Gastroesophageal sphincter (tissue), 4 donors: ENCODE measurements around the gene NRXN3. TPM values are rescaled to one million over a fixed set of nuclear protein-coding genes. Genes with fewer than 3 reads are reported as not detected.

ENCODE experiments used
- ATAC-seq: fragments of 150-250 bp; one replicate; pipeline ENCODE4 v1.9.1; 2016; ENCODE audit warnings: mild to moderate bottlenecking, moderate library complexity
- H3K27ac ChIP-seq, 4 donors: fragments of 200-600 bp; sonication (generic) in 3 of 4; 1 replicate in 3 of 4; 2 replicates in 1 of 4; pipeline ENCODE4 v1.5.1; 2016 to 2019
- H3K27me3 ChIP-seq: fragments of 200-600 bp; sonication (generic); one replicate; pipeline ENCODE4 v1.5.1; 2019
- H3K36me3 ChIP-seq, 2 donors: fragments of 200-600 bp; sonication (generic); one replicate each; pipeline ENCODE4 v1.5.1; 2019; ENCODE audit warnings: control low read depth in 1 of 2
- H3K4me1 ChIP-seq, 3 donors: fragments of 200-600 bp; sonication (generic); 1 replicate in 2 of 3; 2 replicates in 1 of 3; pipeline ENCODE4 v1.5.1; 2016 to 2019; ENCODE audit warnings: control low read depth in 2 of 3
- H3K4me3 ChIP-seq, 2 donors: fragments of 200-600 bp; sonication (generic); one replicate each; pipeline ENCODE4 v1.5.1; 2019; ENCODE audit warnings: mild to moderate bottlenecking in 1 of 2, moderate library complexity in 1 of 2
- H3K9me3 ChIP-seq, 3 donors: fragments of 200-600 bp; sonication (generic); one replicate each; pipeline ENCODE4 v1.5.1; 2017 to 2019; ENCODE audit warnings: control low read depth in 2 of 3
- EP300 ChIP-seq: sonication (generic); formaldehyde crosslinking; IDR thresholded peaks from one replicate; pipeline ENCODE4 v1.6.1; 2017; ENCODE audit warnings: antibody characterized with exemption, mild to moderate bottlenecking
- POLR2A ChIP-seq, 2 donors: fragments of 450-650 bp; IDR thresholded peaks; one replicate each; pipeline ENCODE4 v1.6.1; 2017; ENCODE audit warnings: antibody characterized with exemption in 2 of 2, mild to moderate bottlenecking in 2 of 2, moderate library complexity in 1 of 2
- POLR2AphosphoS5 ChIP-seq: sonication (generic); formaldehyde crosslinking; IDR thresholded peaks from one replicate; pipeline ENCODE4 v1.6.1; 2017; ENCODE audit warnings: antibody characterized with exemption
- WGBS, 2 donors: methylation state at CpG; one replicate each; pipeline ENCODE4 v1.1.5; 2018; ENCODE audit warnings: low coverage in 1 of 2; 5-methylcytosine and 5-hydroxymethylcytosine counted together
- total RNA-seq, 4 donors: library from RNA; depleted of rRNA; stranded (reverse); fragments of >200 nt; gene quantifications; one replicate each; pipeline ENCODE4 v1.1.0, GENCODE V29; 2016
- TF ChIP-seq, protein P1 (sequence below), 4 experiments: fragments of 200-600 bp in 2 of 4; fragments of 450-650 bp in 2 of 4; sonication (generic) in 1 of 4; IDR thresholded peaks; one replicate each; pipeline ENCODE4 v1.5.1; 2017 to 2019; ENCODE audit warnings: antibody characterized with exemption in 4 of 4, mild to moderate bottlenecking in 2 of 4, moderate library complexity in 2 of 4

NRXN3 gene
- total RNA-seq, 4 donors from 2014 or later, result 74.2 to 192 (median 98.2) TPM

DNA sequence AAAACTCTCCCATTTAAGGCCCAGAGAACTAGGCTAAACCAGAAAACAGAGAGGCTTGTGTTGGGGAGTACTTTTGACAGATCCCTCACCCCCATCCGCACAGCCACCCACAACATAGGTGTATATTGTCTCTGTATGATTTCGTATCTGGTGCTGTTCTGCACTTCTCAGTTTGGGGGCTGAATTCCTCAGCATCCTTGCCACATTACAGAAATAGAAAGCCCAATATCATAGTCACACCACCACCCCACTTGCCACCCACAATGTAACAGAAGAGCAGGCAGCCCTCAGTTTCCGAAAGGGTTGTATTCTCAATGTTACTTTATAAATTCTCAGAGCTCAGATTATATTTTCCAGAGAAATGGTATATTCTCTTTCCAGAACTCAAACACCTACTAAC, 1090.2 kb downstream of the NRXN3 start:
- Histone ChIP-seq H3K36me3 (no peaks in the 10 kb centered on the region), H3K4me1 (peaks cover 0 to 14% (median 8%) of the 10 kb centered on the region in 3 donors), H3K27me3 (no peaks in the 10 kb centered on the region), H3K27ac (no peak overlapping the region), H3K4me3 (no peak overlapping the region), H3K9me3 (no peaks in the 10 kb centered on the region)
- WGBS, 2 donors, result 100% methylated on average over 1 to 2 of the region's 3 CpGs
- no peak for ATAC-seq
- TF ChIP-seq, protein P1, sequence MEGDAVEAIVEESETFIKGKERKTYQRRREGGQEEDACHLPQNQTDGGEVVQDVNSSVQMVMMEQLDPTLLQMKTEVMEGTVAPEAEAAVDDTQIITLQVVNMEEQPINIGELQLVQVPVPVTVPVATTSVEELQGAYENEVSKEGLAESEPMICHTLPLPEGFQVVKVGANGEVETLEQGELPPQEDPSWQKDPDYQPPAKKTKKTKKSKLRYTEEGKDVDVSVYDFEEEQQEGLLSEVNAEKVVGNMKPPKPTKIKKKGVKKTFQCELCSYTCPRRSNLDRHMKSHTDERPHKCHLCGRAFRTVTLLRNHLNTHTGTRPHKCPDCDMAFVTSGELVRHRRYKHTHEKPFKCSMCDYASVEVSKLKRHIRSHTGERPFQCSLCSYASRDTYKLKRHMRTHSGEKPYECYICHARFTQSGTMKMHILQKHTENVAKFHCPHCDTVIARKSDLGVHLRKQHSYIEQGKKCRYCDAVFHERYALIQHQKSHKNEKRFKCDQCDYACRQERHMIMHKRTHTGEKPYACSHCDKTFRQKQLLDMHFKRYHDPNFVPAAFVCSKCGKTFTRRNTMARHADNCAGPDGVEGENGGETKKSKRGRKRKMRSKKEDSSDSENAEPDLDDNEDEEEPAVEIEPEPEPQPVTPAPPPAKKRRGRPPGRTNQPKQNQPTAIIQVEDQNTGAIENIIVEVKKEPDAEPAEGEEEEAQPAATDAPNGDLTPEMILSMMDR (IDR thresholded peaks at IDR 0.05), result no peak
- TF ChIP-seq POLR2AphosphoS5, result no peak
- no peak for TF ChIP-seq POLR2A (IDR thresholded peaks at IDR 0.05)
- TF ChIP-seq EP300, result no peak

DNA sequence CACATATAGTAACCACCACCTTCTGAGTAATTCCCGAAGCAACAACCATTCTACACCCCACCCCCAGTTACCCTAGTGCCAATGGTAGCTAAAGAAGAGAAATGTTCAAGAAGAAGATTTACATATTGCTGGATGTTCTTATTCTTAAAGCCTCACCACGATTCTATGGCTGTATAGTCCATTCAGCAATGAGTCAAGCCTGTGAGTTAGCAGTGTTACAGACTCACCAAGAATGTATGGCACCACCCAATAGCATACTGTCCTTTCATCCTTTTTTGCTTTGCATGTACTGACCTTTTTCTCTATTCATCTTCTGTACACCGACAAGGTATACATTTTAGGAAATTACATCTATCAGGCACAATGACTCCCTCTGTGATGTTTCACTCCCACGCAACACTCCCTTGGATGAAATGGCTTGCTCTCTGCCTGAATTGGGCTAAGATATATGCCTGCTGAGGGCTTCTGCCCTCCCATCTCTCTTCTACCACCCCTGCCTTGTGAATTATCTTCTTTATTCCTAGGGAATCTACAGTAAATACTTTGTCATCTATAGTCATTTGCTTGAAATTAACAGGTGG, 1095.3 kb downstream of the NRXN3 start:
- no peak for ATAC-seq
- Histone ChIP-seq H3K9me3 (no peaks in the 10 kb centered on the region), H3K36me3 (no peaks in the 10 kb centered on the region), H3K27ac (no peak overlapping the region), H3K4me3 (no peak overlapping the region), H3K27me3 (no peaks in the 10 kb centered on the region), H3K4me1 (peaks cover 0 to 14% (median 0%) of the 10 kb centered on the region in 3 donors)
- TF ChIP-seq, protein P1 (IDR thresholded peaks at IDR 0.05), result no peak
- WGBS, 2 donors, result 75 to 76% methylated on average over 3 to 4 of the region's 4 CpGs

DNA sequence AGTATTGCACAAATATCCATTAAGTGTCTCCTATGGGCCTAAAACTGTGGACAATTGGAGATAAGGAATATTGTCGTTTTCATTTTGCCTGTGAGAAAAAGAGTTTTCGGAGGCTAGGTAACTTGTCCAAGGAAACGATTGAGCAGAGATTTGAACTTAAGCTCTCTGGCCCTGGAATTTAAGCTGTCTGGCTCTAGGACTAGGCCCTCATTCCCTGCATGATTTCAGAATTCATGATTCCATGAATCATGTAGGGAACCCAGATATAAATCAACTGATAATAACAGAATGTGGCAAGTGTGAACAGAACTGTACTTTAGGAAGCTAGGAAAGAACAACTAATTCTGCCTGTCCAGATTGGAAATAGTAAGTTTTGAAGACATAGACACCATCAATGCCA, 1100.2 kb downstream of the NRXN3 start:
- no peak for ATAC-seq
- H3K27ac ChIP-seq, result no peak overlapping the region
- 83 to 86% methylated on average over 3 of the region's 3 CpGs for WGBS, 2 donors
- peaks cover 0 to 23% (median 0%) of the 10 kb centered on the region in 3 donors for H3K4me1 ChIP-seq
- H3K36me3 ChIP-seq, result no peaks in the 10 kb centered on the region
- H3K9me3 ChIP-seq, result no peaks in the 10 kb centered on the region
- no peak overlapping the region for H3K4me3 ChIP-seq
- TF ChIP-seq POLR2A (IDR thresholded peaks at IDR 0.05), result no peak
- TF ChIP-seq POLR2AphosphoS5, result no peak
- H3K27me3 ChIP-seq, result no peaks in the 10 kb centered on the region

DNA sequence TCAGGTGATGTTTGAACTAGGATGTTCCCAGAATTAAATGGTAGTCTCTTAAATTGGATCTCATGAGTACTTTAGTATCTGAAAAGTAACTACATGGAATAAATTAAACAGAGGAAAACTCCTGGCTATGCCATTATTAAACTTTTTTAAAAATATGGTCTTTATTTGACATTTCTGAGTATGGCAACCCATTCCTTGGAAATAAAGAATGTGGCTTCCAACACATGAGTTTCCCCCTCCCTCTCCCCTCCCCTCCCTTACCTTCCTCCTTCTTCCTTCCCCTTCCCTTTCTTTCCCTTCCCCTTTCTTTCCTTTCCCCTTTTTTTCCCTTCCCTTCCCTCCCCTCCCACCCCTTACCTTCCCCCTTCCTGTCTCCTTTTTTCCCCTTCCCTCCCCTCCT, 1100.9 kb downstream of the NRXN3 start:
- TF ChIP-seq POLR2A (IDR thresholded peaks at IDR 0.05) (no peak), EP300 (no peak), POLR2AphosphoS5 (no peak)
- TF ChIP-seq, protein P1 (IDR thresholded peaks at IDR 0.05), result no peak
- ATAC-seq, result no peak

DNA sequence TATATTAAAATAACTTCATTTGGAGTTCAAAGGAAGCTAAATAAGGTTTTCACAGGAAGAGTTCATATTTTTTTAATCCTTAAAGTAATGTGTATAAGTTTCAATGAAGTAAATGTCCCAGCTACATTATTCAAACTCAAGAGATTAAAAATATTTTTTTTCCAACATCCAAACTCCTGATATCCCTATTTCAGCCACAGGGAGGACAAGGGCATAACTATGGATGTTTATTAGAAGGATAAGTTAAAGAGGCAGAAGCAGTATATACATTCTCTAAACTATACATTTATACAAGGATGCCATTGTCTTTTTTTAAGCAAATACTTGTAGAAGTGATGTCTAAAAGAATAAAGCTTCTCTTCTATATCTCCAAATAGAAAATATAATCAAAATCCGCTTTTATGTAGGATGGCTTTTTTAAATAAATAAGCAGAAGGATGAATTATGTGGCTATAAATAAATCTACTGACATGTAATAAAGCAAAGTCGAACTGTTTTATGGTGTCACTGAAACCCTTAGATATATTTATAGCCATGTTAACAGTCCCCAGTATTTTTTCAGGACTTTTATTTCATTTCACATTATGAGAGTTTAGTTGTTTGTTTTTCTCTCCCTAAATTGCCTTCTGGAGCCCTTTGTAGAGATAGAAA, 1104.6 kb downstream of the NRXN3 start:
- Histone ChIP-seq H3K27ac (no peak overlapping the region), H3K36me3 (no peaks in the 10 kb centered on the region), H3K27me3 (no peaks in the 10 kb centered on the region), H3K4me1 (peaks cover 0 to 37% (median 9%) of the 10 kb centered on the region in 3 donors), H3K4me3 (no peak overlapping the region), H3K9me3 (no peaks in the 10 kb centered on the region)
- TF ChIP-seq EP300, result no peak
- TF ChIP-seq, protein P1 (IDR thresholded peaks at IDR 0.05), result peak in 2 of 4 experiments; percentile 5 to 22
- ATAC-seq, result no peak
- 22 to 39% methylated on average over 2 of the region's 2 CpGs for WGBS, 2 donors

More for the DNA sequence above, 1100.9 kb downstream of the NRXN3 start:
- H3K4me1 ChIP-seq, result peaks cover 0 to 27% (median 0%) of the 10 kb centered on the region in 3 donors
- H3K36me3 ChIP-seq, result no peaks in the 10 kb centered on the region
- no peaks in the 10 kb centered on the region for H3K27me3 ChIP-seq
- H3K9me3 ChIP-seq, result no peaks in the 10 kb centered on the region
- H3K27ac ChIP-seq, result no peak overlapping the region
- no peak overlapping the region for H3K4me3 ChIP-seq
